GM21381 (cell line): Measurements from ENCODE around the gene NACC1.

Experiments used
- ATAC-seq: cut with Tn5 transposase; IDR thresholded peaks from one replicate; pipeline ENCODE4 v1.9.1; 2021; ENCODE audit warnings: mild to moderate bottlenecking, moderate library complexity; ENCODE audit not compliant: unreplicated experiment

The NACC1 gene

GRCh38 chr19:13087795-13088537 is 30.1 kb upstream of the NACC1 start:
- no peak for ATAC-seq

GRCh38 chr19:13089139-13089856 is 28.8 kb upstream of the NACC1 start:
- ATAC-seq: no peak

- ATAC-seq: no peak
These were observed 28.1 kb upstream of the NACC1 start for GRCh38 chr19:13089857-13090507.

GRCh38 chr19:13090511-13091231 is 27.4 kb upstream of the NACC1 start:
- ATAC-seq: no peak

DNA sequence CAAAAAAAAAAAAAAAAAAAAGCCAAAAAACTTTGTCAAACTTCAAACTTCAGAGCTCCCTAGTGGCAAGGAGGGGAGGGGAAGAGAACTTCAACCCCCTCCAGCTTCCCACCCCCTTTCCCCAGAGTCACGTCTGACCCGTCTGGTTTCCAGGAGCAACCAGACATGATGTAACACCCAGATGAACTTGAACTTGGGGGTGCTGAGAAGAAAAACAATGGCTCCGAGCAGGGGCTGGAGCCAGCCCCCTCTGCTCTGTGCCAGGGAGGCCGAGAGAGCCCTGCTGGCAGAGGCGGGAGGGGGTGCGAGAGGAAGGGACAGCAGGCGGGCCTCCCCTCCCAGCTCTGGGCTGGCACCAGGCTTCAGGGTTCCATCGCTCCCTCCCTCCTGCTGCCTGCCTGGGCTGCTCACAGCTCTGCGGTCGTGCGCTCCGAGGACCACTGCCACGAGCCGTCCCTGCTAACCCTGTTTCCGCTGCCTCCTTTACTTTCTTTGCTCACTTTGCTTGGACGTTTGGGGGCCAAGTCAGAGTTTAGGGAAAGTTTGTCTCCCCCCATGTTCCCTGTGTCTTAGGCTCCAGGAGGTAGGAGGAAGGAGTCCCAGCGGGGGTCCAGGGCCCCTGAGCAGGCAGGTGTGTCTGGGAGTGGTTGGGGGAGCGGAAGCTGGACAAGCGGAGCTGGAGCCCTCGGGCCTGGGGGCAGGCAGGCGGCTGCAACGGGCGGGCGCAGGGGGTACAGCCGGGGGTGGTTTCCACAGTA is 26.5 kb upstream of the NACC1 start:
- no peak for ATAC-seq

DNA sequence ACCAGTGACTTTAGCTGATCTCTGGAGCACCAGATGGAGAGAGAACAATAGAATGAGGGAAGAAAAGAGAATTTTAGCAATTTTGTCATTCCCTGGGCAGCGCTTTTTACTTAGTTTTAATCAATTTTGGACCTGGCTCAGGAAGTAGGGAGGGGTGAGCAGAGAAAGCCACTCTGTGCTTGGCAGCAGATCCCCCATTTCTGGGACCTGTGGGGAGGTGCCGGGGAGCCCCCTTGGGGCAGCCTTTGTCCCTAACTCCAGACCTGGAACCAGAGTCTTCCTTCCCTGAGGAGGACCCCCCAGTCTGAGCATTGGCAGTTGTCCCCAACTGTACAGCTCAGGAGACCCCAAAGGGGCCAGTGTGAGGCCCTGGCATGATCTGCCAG is 25.9 kb upstream of the NACC1 start:
- no peak for ATAC-seq

DNA sequence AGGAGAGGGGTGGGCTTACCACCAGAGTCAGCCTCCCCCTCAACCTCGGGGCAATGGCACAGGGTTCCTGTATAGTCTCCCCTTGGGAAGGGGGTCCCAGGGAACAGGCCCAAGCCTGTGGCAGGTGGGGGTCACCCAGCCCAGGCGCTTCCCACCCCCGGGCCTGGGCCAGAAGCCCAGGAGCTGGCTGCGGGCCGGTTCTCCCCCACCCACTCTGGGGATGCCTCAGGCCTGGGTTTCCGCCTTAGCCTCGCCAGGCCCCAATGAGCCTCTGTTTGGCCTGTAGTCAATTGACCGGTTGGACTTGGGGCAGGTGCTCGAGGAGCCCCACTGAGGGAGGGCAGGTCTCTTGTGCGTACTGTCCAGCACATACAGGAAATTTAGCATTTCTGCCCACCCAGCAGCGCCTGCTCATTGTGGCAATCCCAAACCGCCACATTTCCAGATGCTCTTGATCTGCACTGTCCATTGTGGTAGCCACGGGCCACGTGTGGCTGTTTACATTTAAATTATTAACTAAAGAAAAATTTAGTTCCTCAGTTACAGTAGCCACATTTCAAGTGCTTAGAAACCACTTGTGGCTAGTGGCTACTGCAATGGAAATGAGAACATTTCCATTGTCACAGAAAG is 25.3 kb upstream of the NACC1 start:
- ATAC-seq: no peak

GRCh38 chr19:13093407-13094105 is 24.5 kb upstream of the NACC1 start:
- no peak for ATAC-seq

GRCh38 chr19:13094106-13094504 is 24.0 kb upstream of the NACC1 start:
- ATAC-seq: no peak

DNA sequence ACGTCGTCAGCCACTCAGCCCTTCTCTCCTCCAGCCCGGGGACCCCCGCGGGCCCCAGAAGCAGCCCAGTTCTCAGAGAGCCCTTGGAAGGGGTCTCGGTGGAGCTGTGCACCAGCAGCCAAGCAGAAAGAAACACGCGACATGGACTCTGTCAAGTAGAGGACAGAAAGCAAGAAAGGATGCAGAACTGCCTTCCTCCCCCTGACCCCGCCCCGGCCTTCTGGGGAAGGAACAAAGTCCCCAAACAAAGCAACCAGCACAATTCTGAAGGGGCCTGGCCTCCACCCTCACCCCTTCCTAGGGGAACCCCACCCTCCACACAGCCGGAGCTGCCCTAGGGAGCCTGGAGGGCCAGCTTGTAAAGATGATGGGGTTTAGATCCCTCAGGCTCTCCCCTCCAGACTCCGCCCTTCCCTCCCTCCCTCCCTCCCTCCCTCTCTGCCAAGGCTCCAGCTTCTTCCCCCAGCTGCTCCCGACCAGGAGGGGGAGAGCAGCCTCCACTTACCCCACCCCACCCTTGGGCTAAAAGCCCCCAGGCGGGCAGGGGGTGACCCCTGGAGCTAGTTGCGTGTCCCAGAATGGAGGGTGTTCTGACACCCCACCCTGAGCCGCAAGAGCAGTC is 23.2 kb upstream of the NACC1 start:
- ATAC-seq: no peak

DNA sequence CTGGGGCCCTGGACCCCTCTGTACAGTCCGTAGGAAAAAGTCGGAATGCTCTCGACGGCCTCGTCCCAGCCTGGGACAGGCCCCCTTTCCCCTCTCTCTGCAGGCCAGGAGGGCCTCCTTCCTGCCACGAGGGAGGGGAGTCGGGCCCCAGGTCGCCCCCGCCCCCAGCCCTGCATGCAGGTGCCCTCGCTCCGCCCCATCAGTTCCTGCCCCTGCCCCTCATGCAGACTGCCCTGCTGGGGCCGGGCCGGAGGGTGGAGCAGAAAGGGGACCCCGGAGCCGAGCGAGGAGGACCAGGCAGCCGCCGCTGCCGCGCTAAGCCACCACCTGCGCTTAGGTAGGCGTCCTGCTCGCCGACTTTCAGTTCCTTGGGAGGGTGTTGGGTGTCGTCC is 22.7 kb upstream of the NACC1 start:
- no peak for ATAC-seq

GRCh38 chr19:13095934-13096927 is 21.8 kb upstream of the NACC1 start:
- ATAC-seq: no peak

- ATAC-seq: no peak
These were observed 21.0 kb upstream of the NACC1 start for GRCh38 chr19:13097033-13097462.

- ATAC-seq: no peak
These were observed 20.4 kb upstream of the NACC1 start for GRCh38 chr19:13097463-13098258.

DNA sequence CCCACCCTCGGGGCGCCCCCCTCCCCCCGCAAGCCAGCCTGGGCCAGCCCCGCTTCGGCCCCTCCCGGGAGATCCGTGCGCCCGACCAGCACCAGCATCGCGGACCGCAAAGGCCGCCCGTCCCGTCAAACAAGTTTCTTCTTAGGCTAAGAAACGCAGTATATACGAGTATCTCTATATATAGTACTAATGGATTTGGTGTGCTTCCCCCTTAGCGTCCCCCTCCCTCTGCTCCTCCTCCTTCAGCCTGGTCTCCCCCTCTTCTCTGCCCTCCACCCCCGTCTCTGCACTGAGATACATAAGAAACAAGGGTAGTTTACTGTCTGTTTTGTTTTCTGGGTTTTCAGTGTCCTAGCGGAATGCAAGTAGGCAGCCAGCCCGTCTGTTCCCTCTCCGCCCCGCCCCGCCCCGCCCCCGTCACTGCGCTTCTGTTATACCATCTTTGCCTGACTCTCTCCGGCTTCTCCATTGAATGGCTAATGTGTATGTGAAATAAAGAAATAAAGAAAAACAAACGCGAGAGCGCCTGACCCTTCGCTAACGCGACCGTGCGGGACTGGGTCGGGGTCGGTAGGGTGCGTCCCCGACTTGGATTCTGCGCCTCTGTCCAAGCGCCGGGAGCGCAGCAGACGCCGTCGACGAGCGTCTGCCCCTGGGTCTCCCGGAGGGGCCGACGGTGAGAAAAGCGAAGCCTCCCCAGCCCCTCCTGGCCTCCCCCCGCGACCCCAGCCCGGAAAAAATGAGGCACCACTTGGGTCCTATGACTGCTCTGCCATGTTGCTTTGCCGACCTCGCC is 19.6 kb upstream of the NACC1 start:
- ATAC-seq: no peak
